Measurements from ENCODE around the gene PRG3. TPM values are rescaled to one million over a fixed set of nuclear protein-coding genes. Genes with fewer than 3 reads are reported as not detected.
"Not testable (repeated sequence)": the region's sequence is repeated elsewhere in the genome, so short reads cannot be mapped to it uniquely, and the experiment has no call there.

Gene PRG3
- total RNA-seq, 6 experiments from 2014 or later = not detected

DNA sequence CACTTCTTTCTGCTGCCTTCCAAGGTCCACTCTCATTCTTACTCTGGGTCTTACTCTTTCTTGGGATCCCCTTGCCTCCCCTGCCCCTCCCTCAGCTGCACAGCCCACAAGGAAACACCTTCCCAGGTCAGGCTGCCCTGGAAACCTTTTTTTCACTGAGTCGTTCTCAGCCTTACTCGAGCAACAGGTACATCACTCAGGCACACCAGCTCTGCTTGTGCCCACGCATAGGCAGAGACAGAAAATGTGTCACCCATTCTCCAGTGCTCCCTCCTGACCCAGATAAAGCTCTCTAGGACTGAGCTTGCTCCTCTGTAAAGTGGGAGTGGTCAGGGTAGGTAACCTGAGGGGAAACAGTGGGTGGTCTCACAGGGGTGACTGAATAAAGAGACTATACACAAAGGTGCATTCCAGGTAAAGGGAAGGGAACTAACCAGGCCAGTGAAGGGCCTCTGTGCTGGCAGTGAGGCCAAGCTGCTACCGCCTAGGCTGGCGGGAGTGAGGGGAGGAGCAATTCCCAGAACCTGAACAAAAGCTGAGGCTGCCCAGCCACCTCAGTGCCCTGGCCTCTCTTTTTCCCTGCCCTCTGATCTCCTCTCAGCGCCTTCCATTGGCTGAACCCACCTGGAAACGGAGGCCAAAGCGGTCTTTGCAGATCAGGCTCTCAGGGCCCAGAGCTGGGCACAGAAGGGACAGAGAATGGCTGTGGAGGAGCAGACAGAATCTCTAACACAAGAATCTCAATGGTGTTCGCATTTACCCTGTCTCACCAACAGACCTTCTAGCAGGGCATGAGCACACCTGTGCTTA, 15.9 kb downstream of the PRG3 start:
- TF ChIP-seq, protein P1, sequence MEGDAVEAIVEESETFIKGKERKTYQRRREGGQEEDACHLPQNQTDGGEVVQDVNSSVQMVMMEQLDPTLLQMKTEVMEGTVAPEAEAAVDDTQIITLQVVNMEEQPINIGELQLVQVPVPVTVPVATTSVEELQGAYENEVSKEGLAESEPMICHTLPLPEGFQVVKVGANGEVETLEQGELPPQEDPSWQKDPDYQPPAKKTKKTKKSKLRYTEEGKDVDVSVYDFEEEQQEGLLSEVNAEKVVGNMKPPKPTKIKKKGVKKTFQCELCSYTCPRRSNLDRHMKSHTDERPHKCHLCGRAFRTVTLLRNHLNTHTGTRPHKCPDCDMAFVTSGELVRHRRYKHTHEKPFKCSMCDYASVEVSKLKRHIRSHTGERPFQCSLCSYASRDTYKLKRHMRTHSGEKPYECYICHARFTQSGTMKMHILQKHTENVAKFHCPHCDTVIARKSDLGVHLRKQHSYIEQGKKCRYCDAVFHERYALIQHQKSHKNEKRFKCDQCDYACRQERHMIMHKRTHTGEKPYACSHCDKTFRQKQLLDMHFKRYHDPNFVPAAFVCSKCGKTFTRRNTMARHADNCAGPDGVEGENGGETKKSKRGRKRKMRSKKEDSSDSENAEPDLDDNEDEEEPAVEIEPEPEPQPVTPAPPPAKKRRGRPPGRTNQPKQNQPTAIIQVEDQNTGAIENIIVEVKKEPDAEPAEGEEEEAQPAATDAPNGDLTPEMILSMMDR (IDR thresholded peaks at IDR 0.05) = no peak
- TF ChIP-seq POLR2A (IDR thresholded peaks at IDR 0.05) = no peak
- no peaks in the 10 kb centered on the region for H3K27me3 ChIP-seq
- no peaks in the 10 kb centered on the region for H3K9me3 ChIP-seq
- WGBS (ENCODE audit: insufficient coverage, low coverage, low lambda C conversion rate, missing lambda C conversion rate) = 83% methylated on average over 8 of the region's 9 CpGs
- no peaks in the 10 kb centered on the region for H3K4me1 ChIP-seq
- H3K4me3 ChIP-seq = no peak overlapping the region
- no peak for ATAC-seq
- no peak overlapping the region for H3K27ac ChIP-seq
- intact Hi-C loops (cut with DNase I) = no loop called here
- DNase-seq = no peak
- no peaks in the 10 kb centered on the region for H3K36me3 ChIP-seq

DNA sequence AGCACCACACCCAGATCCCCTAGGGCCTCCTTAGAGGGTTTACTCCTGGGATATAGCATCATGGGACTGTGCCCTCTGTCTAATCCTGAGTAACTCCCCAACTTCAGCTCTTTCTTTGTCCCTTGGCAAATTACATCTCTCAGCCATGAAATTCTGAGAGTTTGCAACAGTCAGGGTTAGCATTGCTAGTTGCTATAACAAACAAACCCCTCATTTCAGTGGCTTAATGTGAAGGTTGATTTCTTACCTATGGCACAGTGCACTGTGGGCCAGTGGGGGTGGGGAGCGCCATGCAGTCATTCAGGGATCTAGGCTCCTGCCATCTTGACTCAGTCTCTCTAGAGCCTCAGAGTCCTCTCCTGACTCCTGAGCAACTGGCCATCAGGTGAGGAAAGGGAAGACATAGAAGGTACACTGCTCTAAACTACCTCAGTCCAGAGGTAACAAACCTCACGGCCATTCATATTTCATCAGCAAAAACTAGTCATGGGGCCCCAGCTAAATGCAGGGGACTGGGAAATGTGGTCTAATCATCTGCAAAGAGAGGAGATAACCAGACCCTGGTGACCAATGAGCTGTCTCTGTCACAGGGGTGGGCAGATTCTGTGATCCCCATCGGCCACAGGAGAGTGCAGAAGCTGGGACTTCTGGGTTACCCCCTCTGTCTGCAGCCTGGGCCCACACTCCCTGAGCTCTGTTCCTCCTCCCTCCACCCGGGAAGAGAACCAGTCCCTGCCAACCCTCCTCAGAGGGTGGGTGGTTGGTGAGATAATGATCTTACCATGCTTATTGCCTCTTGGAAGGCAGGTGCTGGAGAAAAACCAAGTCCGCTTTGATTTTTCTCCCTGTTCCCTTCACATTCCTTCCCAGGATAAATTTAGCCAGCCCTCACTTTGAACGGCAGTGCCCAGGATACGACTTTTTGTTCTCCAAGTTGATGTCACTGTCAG, 17.5 kb downstream of the PRG3 start:
- H3K4me3 ChIP-seq = no peak overlapping the region
- no peaks in the 10 kb centered on the region for H3K9me3 ChIP-seq
- no peaks in the 10 kb centered on the region for H3K27me3 ChIP-seq
- H3K4me1 ChIP-seq = no peaks in the 10 kb centered on the region
- WGBS (ENCODE audit: insufficient coverage, low coverage, low lambda C conversion rate, missing lambda C conversion rate) = 46% methylated on average over 4 of the region's 7 CpGs
- H3K27ac ChIP-seq = no peak overlapping the region
- ATAC-seq (no peak), DNase-seq (no peak)
- TF ChIP-seq, protein P1 (IDR thresholded peaks at IDR 0.05) = no peak
- TF ChIP-seq POLR2A (IDR thresholded peaks at IDR 0.05) = no peak
- intact Hi-C loops (cut with DNase I) = no loop called here
- H3K36me3 ChIP-seq = no peaks in the 10 kb centered on the region

DNA sequence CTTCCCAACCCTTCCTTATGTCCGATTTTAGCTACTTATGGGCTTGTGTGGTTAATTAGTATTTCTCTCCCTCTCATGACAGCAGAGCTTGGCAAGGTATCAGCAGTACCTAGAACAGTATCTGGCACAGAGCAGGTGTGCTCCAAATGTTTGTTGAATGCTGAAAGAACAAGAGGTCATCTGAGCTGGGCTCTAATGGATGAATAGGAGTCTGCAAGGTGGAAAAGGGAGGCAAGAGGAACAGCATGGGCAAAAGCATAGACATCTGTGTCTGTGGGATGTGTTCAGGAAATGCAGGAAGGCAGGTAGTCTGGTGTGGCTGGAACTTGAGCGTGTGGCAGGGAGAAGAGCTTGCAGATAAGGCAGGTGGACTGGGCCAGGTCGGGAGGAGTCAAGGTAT, 19.0 kb downstream of the PRG3 start:
- DNase-seq = no peak
- 78% methylated on average over 3 of the region's 3 CpGs for WGBS (ENCODE audit: insufficient coverage, low coverage, low lambda C conversion rate, missing lambda C conversion rate)
- Histone ChIP-seq H3K36me3 (no peaks in the 10 kb centered on the region), H3K27ac (no peak overlapping the region), H3K4me1 (no peaks in the 10 kb centered on the region), H3K4me3 (no peak overlapping the region), H3K9me3 (no peaks in the 10 kb centered on the region), H3K27me3 (no peaks in the 10 kb centered on the region)
- TF ChIP-seq, protein P1 (IDR thresholded peaks at IDR 0.05) = no peak
- no peak for TF ChIP-seq POLR2A (IDR thresholded peaks at IDR 0.05)
- intact Hi-C loops (cut with DNase I) = no loop called here
- ATAC-seq = no peak

DNA sequence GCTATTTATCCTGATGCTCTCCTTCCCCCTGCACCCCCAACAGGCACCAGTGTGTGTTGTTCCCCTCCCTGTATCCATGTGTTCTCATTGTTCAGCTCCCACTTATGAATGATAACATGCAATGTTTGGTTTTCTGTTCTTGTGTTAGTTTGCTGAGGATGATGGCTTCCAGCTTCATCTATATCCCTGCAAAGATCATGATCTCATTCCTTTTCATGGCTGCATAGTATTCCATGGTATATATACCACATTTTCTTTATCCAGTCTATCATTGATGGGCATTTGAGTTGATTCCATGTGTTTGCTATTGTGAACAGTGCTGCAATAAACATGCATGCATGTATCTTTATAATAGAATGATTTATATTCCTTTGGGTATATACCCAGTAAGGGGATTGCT, 19.5 kb downstream of the PRG3 start:
- H3K4me3 ChIP-seq; H3K4me1 ChIP-seq; H3K9me3 ChIP-seq; H3K27me3 ChIP-seq; intact Hi-C loops (cut with DNase I); H3K27ac ChIP-seq; ATAC-seq; H3K36me3 ChIP-seq; DNase-seq: not testable (repeated sequence)

DNA sequence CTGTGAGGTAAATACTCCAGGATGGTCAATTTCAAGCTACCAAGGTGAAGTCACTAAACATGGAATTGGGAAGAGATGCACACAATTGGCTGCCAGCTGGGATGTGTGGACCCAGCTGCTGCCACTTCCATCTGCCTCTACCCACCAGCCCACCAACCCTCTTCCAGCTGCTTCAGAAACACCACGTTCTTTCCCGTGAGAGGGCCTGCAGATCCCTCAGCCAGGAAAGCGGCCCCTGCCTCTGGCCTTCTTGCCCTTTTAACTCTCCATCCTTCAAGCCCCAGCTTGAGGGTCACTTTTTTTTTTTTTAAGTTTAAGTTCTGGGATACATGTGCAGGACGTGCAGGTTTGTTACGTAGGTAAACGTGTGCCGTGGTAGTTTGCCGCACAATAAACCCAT, 20.0 kb downstream of the PRG3 start:
- ATAC-seq (no peak), DNase-seq (no peak)
- TF ChIP-seq, protein P1 (IDR thresholded peaks at IDR 0.05) = no peak
- TF ChIP-seq POLR2A (IDR thresholded peaks at IDR 0.05) = no peak
- no peaks in the 10 kb centered on the region for H3K9me3 ChIP-seq
- no peaks in the 10 kb centered on the region for H3K36me3 ChIP-seq
- H3K27me3 ChIP-seq = no peaks in the 10 kb centered on the region
- 84% methylated on average over 8 of the region's 8 CpGs for WGBS (ENCODE audit: insufficient coverage, low coverage, low lambda C conversion rate, missing lambda C conversion rate)
- no peak overlapping the region for H3K27ac ChIP-seq
- H3K4me3 ChIP-seq = no peak overlapping the region
- intact Hi-C loops (cut with DNase I) = no loop called here
- H3K4me1 ChIP-seq = peaks cover 0 to 5% (median 1%) of the 10 kb centered on the region in 4 donors

Measured in right lobe of liver (tissue), 6 donors.